ENCODE results near the gene DMD.

DNA sequence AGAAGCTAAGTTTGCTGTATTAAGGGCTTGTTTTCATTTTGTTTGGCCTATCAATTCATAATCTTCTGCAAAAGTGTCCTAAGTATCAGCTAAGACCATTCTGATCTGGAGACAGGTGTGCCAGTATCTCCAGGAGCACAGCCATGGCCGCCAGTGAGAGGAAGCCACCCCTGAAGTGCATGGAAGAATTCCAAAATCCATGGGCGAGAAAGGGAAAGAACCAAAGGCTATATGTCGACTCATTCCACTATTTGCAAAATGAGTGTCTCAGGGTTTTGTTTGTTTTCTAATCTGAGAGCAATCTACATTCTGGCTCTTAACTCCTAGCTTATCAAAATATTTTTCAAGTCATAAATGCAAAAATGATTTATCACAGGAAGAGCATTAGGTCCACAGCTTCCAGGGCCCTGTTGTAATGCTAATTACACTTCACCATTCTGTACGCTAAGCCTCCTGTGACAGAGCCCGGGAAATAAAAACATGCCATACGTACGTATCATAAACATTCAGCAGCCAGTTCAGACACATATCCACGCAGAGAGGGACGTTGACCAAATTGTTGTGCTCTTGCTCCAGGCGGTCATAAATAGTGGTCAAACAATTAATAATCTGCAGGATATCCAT, 2002.2 kb downstream of the DMD start:
- TF ChIP-seq, protein P1, sequence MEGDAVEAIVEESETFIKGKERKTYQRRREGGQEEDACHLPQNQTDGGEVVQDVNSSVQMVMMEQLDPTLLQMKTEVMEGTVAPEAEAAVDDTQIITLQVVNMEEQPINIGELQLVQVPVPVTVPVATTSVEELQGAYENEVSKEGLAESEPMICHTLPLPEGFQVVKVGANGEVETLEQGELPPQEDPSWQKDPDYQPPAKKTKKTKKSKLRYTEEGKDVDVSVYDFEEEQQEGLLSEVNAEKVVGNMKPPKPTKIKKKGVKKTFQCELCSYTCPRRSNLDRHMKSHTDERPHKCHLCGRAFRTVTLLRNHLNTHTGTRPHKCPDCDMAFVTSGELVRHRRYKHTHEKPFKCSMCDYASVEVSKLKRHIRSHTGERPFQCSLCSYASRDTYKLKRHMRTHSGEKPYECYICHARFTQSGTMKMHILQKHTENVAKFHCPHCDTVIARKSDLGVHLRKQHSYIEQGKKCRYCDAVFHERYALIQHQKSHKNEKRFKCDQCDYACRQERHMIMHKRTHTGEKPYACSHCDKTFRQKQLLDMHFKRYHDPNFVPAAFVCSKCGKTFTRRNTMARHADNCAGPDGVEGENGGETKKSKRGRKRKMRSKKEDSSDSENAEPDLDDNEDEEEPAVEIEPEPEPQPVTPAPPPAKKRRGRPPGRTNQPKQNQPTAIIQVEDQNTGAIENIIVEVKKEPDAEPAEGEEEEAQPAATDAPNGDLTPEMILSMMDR (IDR thresholded peaks at IDR 0.05) = no peak
- no peak for TF ChIP-seq EZH2 (IDR thresholded peaks at IDR 0.05; ENCODE audit: borderline replicate concordance, insufficient read depth, low read depth, low read length, poor library complexity, severe bottlenecking)
